Naive thymus-derived CD8-positive, alpha-beta T cell (primary cell): Measurements from ENCODE around the gene PTCD3. TPM values are rescaled to one million over a fixed set of nuclear protein-coding genes. Genes with fewer than 3 reads are reported as not detected.

Source experiments
- ATAC-seq, 2 donors: fragments of 150-1000 bp; cut with Tn5 transposase in 1 of 2; sonication (Bioruptor Pico), chemical (Tn5 transposase) in 1 of 2; 1 replicate in 1 of 2; 2 replicates in 1 of 2; pipeline ENCODE4 v1.10.0; 2021; ENCODE audit warnings: mild to moderate bottlenecking in 2 of 2, moderate library complexity in 2 of 2
- POLR2A ChIA-PET: fragments of 350-600 bp; sonication (Branson Sonifier 250); formaldehyde crosslinking; loops from one replicate; lab custom pipeline; 2021; ENCODE audit warnings: antibody characterized with exemption; lab: Charles Lee
- DNase-seq, 10 donors: peaks; one replicate each; pipeline versions ENCODE4 v3.0.0 to v3.0.0-alpha.2; 2020 to 2022
- H3K27ac Mint-ChIP-seq, 10 donors: one replicate each; pipeline ENCODE4 v1.8.0; 2020 to 2022; ENCODE audit warnings: mild to moderate bottlenecking in 10 of 10, mixed read lengths in 10 of 10, moderate library complexity in 4 of 10, inconsistent platforms in 1 of 10
- H3K27me3 Mint-ChIP-seq, 5 donors: one replicate each; pipeline ENCODE4 v1.8.0; 2021 to 2022; ENCODE audit warnings: mixed read lengths in 5 of 5
- H3K36me3 Mint-ChIP-seq, 3 donors: one replicate each; pipeline ENCODE4 v1.8.0; 2020 to 2022; ENCODE audit warnings: mixed read lengths in 3 of 3, mild to moderate bottlenecking in 2 of 3, inconsistent platforms in 1 of 3
- H3K4me1 Mint-ChIP-seq, 4 donors: one replicate each; pipeline ENCODE4 v1.8.0; 2021 to 2022; ENCODE audit warnings: mixed read lengths in 4 of 4
- H3K4me3 Mint-ChIP-seq, 10 donors: one replicate each; pipeline ENCODE4 v1.8.0; 2020 to 2022; ENCODE audit warnings: mild to moderate bottlenecking in 10 of 10, mixed read lengths in 10 of 10, moderate library complexity in 6 of 10, inconsistent platforms in 1 of 10
- H3K9me3 Mint-ChIP-seq, 9 donors: one replicate each; pipeline ENCODE4 v1.8.0; 2020 to 2022; ENCODE audit warnings: mixed read lengths in 9 of 9, mild to moderate bottlenecking in 3 of 9, inconsistent platforms in 1 of 9, moderate library complexity in 1 of 9
- polyA plus RNA-seq, 3 donors: library from polyadenylated mRNA; unstranded; fragments of 300-500 nt; fragmentation: Illumina TruSeq; gene quantifications; one replicate each; pipeline ENCODE4 v1.2.3, GENCODE V29; 2021
- total RNA-seq, 8 experiments: library from RNA in 2 of 8; stranded (reverse) in 2 of 8; gene quantifications; one replicate each; pipeline ENCODE4 v1.2.3 and lab custom pipeline; 2021 to 2026

PTCD3 gene
- total and polyA plus RNA-seq, 5 experiments from 2014 or later = 41.5 to 202 (median 42.1) TPM

DNA sequence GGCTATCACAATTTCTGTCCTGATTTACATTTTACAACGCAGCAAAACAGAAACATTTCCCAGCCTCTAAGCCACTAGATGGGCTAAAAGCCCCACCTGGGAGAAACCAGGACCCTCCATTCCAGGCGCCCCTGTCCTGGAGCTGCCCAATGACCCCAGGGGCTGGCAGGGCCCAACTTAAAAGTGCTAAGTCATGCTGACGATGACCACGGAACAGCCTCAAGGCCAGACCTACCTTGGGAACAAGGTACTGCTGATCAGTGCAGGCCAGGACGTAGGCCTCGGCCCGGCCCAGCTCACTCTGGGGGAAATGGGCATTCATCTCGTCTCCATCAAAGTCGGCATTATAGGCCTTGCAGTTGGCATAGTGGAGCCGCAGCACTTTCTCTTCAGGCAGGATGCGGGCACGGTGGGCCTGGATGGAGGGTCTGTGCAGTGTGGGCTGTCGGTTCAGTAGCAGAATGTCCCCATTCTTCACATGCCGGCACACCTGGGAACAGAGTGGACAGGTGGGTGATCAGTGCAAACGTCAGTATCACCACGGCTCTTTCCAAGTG, 36.2 kb upstream of the PTCD3 start:
- DNase-seq (no peak), ATAC-seq (no peak)
- Mint-ChIP-seq H3K36me3 (peaks cover 22 to 78% (median 50%) of the 10 kb centered on the region in 3 donors), H3K9me3 (no peaks in the 10 kb centered on the region), H3K27me3 (no peaks in the 10 kb centered on the region), H3K27ac (peak overlapping the region in 2 of 10 donors; percentile 2 to 79), H3K4me1 (peaks cover 8 to 40% (median 16%) of the 10 kb centered on the region in 4 donors), H3K4me3 (no peak overlapping the region)
- POLR2A ChIA-PET = interaction anchor here (1.1 to 2.3 kb wide), 2 partner anchors 10 to 371 kb away, joined by 3 to 6 read pairs; partner anchors contain the start of gene KDM3A

DNA sequence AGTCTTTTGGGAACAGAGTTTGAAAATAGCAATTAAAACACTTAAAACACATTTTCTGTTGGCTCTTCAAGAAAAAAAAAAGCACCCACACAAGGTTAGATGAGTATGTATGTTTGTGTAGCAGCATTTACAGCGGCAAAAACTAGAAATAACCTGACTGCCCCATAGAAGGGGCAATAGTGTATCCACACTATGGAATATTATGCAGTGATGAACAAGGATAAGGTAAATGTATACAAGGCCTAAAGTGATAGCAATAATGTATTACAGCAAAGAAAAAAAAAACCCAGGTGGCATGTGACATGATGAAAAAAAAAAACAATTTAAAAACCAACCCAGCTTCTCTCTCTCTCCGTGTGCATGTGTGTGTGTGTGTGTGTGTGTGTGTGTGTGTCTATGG, 35.2 kb upstream of the PTCD3 start:
- Mint-ChIP-seq H3K36me3 (peaks cover 14 to 69% (median 40%) of the 10 kb centered on the region in 3 donors), H3K27ac (peak overlapping the region in 4 of 10 donors; percentile 2 to 71 (median 43)), H3K4me1 (peaks cover 5 to 40% (median 16%) of the 10 kb centered on the region in 4 donors), H3K4me3 (no peak overlapping the region), H3K9me3 (no peaks in the 10 kb centered on the region), H3K27me3 (no peaks in the 10 kb centered on the region)
- POLR2A ChIA-PET = interaction anchor here (0.6 to 1.1 kb wide), 3 partner anchors 10 to 370 kb away, joined by 3 to 4 read pairs (median 3); partner anchors contain the start of gene KDM3A
- DNase-seq (no peak), ATAC-seq (no peak)

- Mint-ChIP-seq H3K36me3 (peaks cover 14 to 71% (median 36%) of the 10 kb centered on the region in 3 donors), H3K27me3 (no peaks in the 10 kb centered on the region), H3K27ac (peak overlapping the region in 9 of 10 donors; percentile 7 to 79 (median 69)), H3K4me1 (peaks cover 8 to 36% (median 14%) of the 10 kb centered on the region in 4 donors), H3K4me3 (no peak overlapping the region), H3K9me3 (no peaks in the 10 kb centered on the region)
- DNase-seq (no peak), ATAC-seq (no peak)
- POLR2A ChIA-PET = no interaction called here
These were observed 33.7 kb upstream of the PTCD3 start for GRCh38 chr2:86072271-86072858.

DNA sequence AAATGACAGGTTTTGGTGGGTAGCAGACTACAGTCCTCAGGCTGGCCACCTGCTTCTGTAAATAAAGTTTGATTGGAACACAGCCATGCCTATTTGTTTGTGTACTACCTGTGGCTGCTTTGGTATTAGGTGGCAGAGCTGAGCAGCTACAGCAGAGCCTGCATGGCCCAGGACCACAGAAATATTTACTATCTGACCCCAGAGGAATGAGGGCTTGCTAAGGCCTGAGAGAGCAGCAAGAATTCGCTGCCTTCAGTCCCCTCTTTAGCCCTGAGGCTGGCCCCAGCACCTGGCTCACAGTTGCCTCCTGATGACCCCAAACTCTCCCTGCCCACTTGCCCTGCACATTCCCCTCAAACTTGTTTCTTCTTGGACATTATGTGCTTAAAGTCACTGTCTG, 32.8 kb upstream of the PTCD3 start:
- DNase-seq = no peak
- Mint-ChIP-seq H3K9me3 (no peaks in the 10 kb centered on the region), H3K27ac (peak overlapping the region in 4 of 10 donors; percentile 13 to 88 (median 65)), H3K36me3 (peaks cover 14 to 74% (median 39%) of the 10 kb centered on the region in 3 donors), H3K4me3 (no peak overlapping the region), H3K4me1 (peaks cover 5 to 29% (median 7%) of the 10 kb centered on the region in 4 donors), H3K27me3 (no peaks in the 10 kb centered on the region)
- no peak for ATAC-seq
- POLR2A ChIA-PET = no interaction called here

- Mint-ChIP-seq H3K27me3 (no peaks in the 10 kb centered on the region), H3K4me1 (peaks cover 6 to 30% (median 9%) of the 10 kb centered on the region in 4 donors), H3K4me3 (no peak overlapping the region), H3K27ac (peak overlapping the region in 3 of 10 donors; percentile 4 to 48 (median 40)), H3K9me3 (no peaks in the 10 kb centered on the region), H3K36me3 (peaks cover 14 to 76% (median 34%) of the 10 kb centered on the region in 3 donors)
- POLR2A ChIA-PET = interaction anchor here (0.5 kb wide), 1 partner anchor 171 kb away, joined by 6 read pairs; no protein-coding TSS in a partner anchor
- DNase-seq = no peak
- no peak for ATAC-seq
These were observed 31.8 kb upstream of the PTCD3 start for GRCh38 chr2:86074256-86074655.

GRCh38 chr2:86074811-86075210, 31.2 kb upstream of the PTCD3 start:
- no peak for ATAC-seq
- peaks cover 14 to 73% (median 30%) of the 10 kb centered on the region in 3 donors for H3K36me3 Mint-ChIP-seq
- peaks cover 5 to 33% (median 14%) of the 10 kb centered on the region in 4 donors for H3K4me1 Mint-ChIP-seq
- H3K27ac Mint-ChIP-seq = peak overlapping the region in 2 of 10 donors; percentile 29 to 48
- no peak overlapping the region for H3K4me3 Mint-ChIP-seq
- no peaks in the 10 kb centered on the region for H3K27me3 Mint-ChIP-seq
- H3K9me3 Mint-ChIP-seq = no peaks in the 10 kb centered on the region
- POLR2A ChIA-PET = interaction anchor here (0.5 kb wide), 1 partner anchor 172 kb away, joined by 6 read pairs; no protein-coding TSS in a partner anchor
- no peak for DNase-seq

GRCh38 chr2:86075886-86076285, 30.1 kb upstream of the PTCD3 start:
- Mint-ChIP-seq H3K4me1 (peaks cover 5 to 44% (median 25%) of the 10 kb centered on the region in 4 donors), H3K4me3 (no peak overlapping the region), H3K27me3 (no peaks in the 10 kb centered on the region), H3K9me3 (no peaks in the 10 kb centered on the region), H3K36me3 (peaks cover 9 to 67% (median 21%) of the 10 kb centered on the region in 3 donors), H3K27ac (peak overlapping the region in 3 of 10 donors; percentile 35 to 60 (median 35))
- ATAC-seq (no peak), DNase-seq (no peak)
- POLR2A ChIA-PET = interaction anchor here (1.4 kb wide), 1 partner anchor 187 kb away, joined by 3 read pairs; no protein-coding TSS in a partner anchor

DNA sequence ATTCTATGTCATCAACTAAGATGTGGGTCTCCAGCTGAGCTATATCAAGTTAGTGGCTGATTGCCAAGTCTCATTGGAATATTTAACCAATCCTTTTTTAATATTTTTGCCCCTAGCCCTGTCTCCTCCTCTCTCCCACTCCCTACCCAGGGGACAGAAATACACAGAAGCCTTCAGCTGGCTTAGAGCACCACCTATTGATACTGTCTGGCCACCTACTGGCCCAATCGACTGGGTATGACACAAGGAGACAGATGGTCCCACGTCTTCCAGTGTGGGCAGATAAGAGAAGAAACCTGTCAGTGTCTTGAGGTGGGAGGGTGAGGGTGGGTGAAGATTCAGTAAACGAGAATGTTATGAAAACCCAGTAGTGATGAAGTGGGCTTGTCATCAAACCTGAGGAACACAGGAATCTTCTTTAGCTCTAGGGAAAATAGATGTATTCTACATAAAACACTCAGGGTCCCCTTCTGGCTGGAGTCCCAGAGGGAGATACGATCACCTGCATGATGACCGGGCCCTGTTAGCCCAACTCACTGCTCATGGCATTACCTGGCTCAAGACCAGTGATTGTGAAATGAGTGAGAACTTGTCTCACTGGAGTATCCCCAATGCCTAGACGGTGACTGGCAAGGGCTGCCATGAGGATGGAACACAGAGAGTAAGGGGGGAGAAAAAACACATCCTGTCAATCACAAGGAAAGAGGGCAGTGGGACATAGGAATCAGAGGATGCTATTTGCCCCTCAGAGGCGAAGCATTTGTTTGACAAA, 27.1 kb upstream of the PTCD3 start:
- peak overlapping the region in 6 of 10 donors; percentile 24 to 90 (median 74) for H3K27ac Mint-ChIP-seq
- no peaks in the 10 kb centered on the region for H3K9me3 Mint-ChIP-seq
- POLR2A ChIA-PET = interaction anchor here (0.6 to 3.0 kb wide), 4 partner anchors 10 to 252 kb away, joined by 3 to 13 read pairs (median 8); partner anchors contain the start of gene ST3GAL5
- peak overlapping the region in 2 of 10 donors; percentile 26 to 39 for H3K4me3 Mint-ChIP-seq
- peak in 8 of 10 donors; percentile 11 to 73 (median 43) for DNase-seq
- ATAC-seq = peak; percentile 55 to 73
- H3K4me1 Mint-ChIP-seq = peaks cover 5 to 27% (median 22%) of the 10 kb centered on the region in 4 donors
- peaks cover 0 to 64% (median 10%) of the 10 kb centered on the region in 3 donors for H3K36me3 Mint-ChIP-seq
- H3K27me3 Mint-ChIP-seq = no peaks in the 10 kb centered on the region

GRCh38 chr2:86079981-86080911, 25.8 kb upstream of the PTCD3 start:
- DNase-seq (peak; percentile 68 to 91 (median 80)), ATAC-seq (peak; percentile 89 to 91)
- Mint-ChIP-seq H3K27me3 (no peaks in the 10 kb centered on the region), H3K4me3 (peak overlapping the region in 2 of 10 donors; percentile 48 to 55), H3K27ac (peak overlapping the region; percentile 61 to 95 (median 82)), H3K9me3 (no peaks in the 10 kb centered on the region), H3K4me1 (peaks cover 5 to 27% (median 22%) of the 10 kb centered on the region in 4 donors), H3K36me3 (peaks cover 0 to 64% (median 5%) of the 10 kb centered on the region in 3 donors)
- POLR2A ChIA-PET = interaction anchor here (0.6 to 3.0 kb wide), 5 partner anchors 11 to 253 kb away, joined by 4 to 13 read pairs (median 5); no protein-coding TSS in a partner anchor

DNA sequence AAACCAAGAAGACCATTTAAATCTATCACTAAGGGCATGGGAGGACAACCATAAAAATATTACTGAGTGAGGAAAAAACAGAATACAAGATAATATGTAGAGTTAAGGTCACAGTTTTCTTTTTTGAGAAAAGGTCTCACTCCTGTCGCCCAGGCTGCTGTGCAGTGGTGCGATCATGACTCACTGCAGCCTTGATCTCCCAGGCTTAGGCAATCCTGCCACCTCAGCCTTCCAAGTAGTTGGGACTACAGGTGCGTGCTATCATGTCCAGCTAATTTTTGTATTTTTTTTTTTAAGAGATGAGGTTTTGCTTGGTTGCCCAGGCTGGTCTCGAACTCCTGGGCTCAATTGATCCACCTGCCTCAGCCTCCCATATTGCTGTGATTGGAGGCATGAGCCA, 24.3 kb upstream of the PTCD3 start:
- H3K36me3 Mint-ChIP-seq = peaks cover 0 to 69% (median 5%) of the 10 kb centered on the region in 3 donors
- no peak overlapping the region for H3K4me3 Mint-ChIP-seq
- peaks cover 5 to 26% (median 22%) of the 10 kb centered on the region in 4 donors for H3K4me1 Mint-ChIP-seq
- no peaks in the 10 kb centered on the region for H3K27me3 Mint-ChIP-seq
- no peak for DNase-seq
- ATAC-seq = no peak
- POLR2A ChIA-PET = interaction anchor here (1.2 kb wide), 1 partner anchor 198 kb away, joined by 3 read pairs; no protein-coding TSS in a partner anchor
- H3K9me3 Mint-ChIP-seq = no peaks in the 10 kb centered on the region
- peak overlapping the region in 2 of 10 donors; percentile 52 to 88 for H3K27ac Mint-ChIP-seq

- peaks cover 0 to 67% (median 5%) of the 10 kb centered on the region in 3 donors for H3K36me3 Mint-ChIP-seq
- no peaks in the 10 kb centered on the region for H3K27me3 Mint-ChIP-seq
- DNase-seq = no peak
- no peak overlapping the region for H3K4me3 Mint-ChIP-seq
- peak overlapping the region in 3 of 10 donors; percentile 10 to 88 (median 27) for H3K27ac Mint-ChIP-seq
- POLR2A ChIA-PET = interaction anchor here (1.2 kb wide), 1 partner anchor 199 kb away, joined by 3 read pairs; no protein-coding TSS in a partner anchor
- H3K9me3 Mint-ChIP-seq = no peaks in the 10 kb centered on the region
- no peak for ATAC-seq
- peaks cover 2 to 26% (median 22%) of the 10 kb centered on the region in 4 donors for H3K4me1 Mint-ChIP-seq
These were observed 23.3 kb upstream of the PTCD3 start for GRCh38 chr2:86082756-86083155.
